Endothelial cell of umbilical vein (primary cell): Measurements from ENCODE around the gene PRR15.

ENCODE experiments used
- CTCF ChIP-seq, 2 donors: IDR thresholded peaks; 1 replicate in 1 of 2; 2 replicates in 1 of 2; pipeline ENCODE4 v1.5.1; 2011; ENCODE audit warnings: low read length in 2 of 2, mild to moderate bottlenecking in 2 of 2, moderate library complexity in 2 of 2, control low read depth in 1 of 2, inconsistent platforms in 1 of 2, low read depth in 1 of 2; ENCODE audit not compliant: insufficient read depth in 1 of 2; ENCODE audit errors: extremely low read depth in 1 of 2
- EZH2 ChIP-seq: IDR thresholded peaks from 2 replicates; pipeline ENCODE4 v1.6.1; 2012; ENCODE audit warnings: borderline replicate concordance, low read depth, mild to moderate bottlenecking, moderate library complexity, low read length, inconsistent platforms; ENCODE audit not compliant: severe bottlenecking
- MAX ChIP-seq: IDR thresholded peaks from 2 replicates; pipeline ENCODE4 v1.6.1; 2011; ENCODE audit not compliant: insufficient read depth, insufficient read length
- POLR2A ChIP-seq: IDR thresholded peaks from 2 replicates; pipeline ENCODE4 v1.6.1; 2012; ENCODE audit warnings: low read depth, mild to moderate bottlenecking, control low read depth, low read length
- POLR2AphosphoS5 ChIP-seq: IDR thresholded peaks from 2 replicates; pipeline ENCODE4 v1.6.1; 2012; ENCODE audit warnings: low read depth, mild to moderate bottlenecking, control low read depth, low read length, moderate library complexity; ENCODE audit not compliant: insufficient read depth

GRCh38 chr7:29604052-29604451, 40.4 kb downstream of the PRR15 start:
- no peak for TF ChIP-seq CTCF (IDR thresholded peaks at IDR 0.05; ENCODE audit: extremely low read depth in 1 of 2, insufficient read depth in 1 of 2, low read depth in 1 of 2, low read length in 2 of 2)
- no peak for TF ChIP-seq POLR2A
- TF ChIP-seq MAX: no peak
- TF ChIP-seq POLR2AphosphoS5: no peak
- TF ChIP-seq EZH2: no peak
